GM21619 (cell line): Measurements from ENCODE around the gene TMEM240.
"Not testable (repeated sequence)": the region's sequence is repeated elsewhere in the genome, so short reads cannot be mapped to it uniquely, and the experiment has no call there.

ENCODE experiments used
- ATAC-seq: cut with Tn5 transposase; IDR thresholded peaks from one replicate; pipeline ENCODE4 v1.9.1; 2021; ENCODE audit not compliant: unreplicated experiment

Gene TMEM240

GRCh38 chr1:1557688-1558087, 17.3 kb upstream of the TMEM240 start:
- not testable (repeated sequence) for ATAC-seq

- ATAC-seq = not testable (repeated sequence)
Observed at GRCh38 chr1:1556961-1557360, 16.5 kb upstream of the TMEM240 start.

GRCh38 chr1:1556505-1556904, 16.1 kb upstream of the TMEM240 start:
- ATAC-seq = no peak

GRCh38 chr1:1554926-1555915, 14.8 kb upstream of the TMEM240 start:
- no peak for ATAC-seq

GRCh38 chr1:1554550-1554925, 14.1 kb upstream of the TMEM240 start:
- no peak for ATAC-seq

GRCh38 chr1:1553821-1554494, 13.5 kb upstream of the TMEM240 start:
- no peak for ATAC-seq

- no peak for ATAC-seq
Observed at GRCh38 chr1:1552263-1552639, 11.8 kb upstream of the TMEM240 start.

- no peak for ATAC-seq
Observed at GRCh38 chr1:1551524-1552262, 11.3 kb upstream of the TMEM240 start.

- ATAC-seq = no peak
Observed at GRCh38 chr1:1550591-1551432, 10.4 kb upstream of the TMEM240 start.

- no peak for ATAC-seq
Observed at GRCh38 chr1:1550087-1550486, 9.7 kb upstream of the TMEM240 start.

- ATAC-seq = no peak
Observed at GRCh38 chr1:1548591-1548990, 8.2 kb upstream of the TMEM240 start.

GRCh38 chr1:1547476-1547875, 7.1 kb upstream of the TMEM240 start:
- ATAC-seq = no peak

GRCh38 chr1:1547011-1547410, 6.6 kb upstream of the TMEM240 start:
- no peak for ATAC-seq

GRCh38 chr1:1545946-1546737, 5.7 kb upstream of the TMEM240 start:
- no peak for ATAC-seq

- ATAC-seq = no peak
Observed at GRCh38 chr1:1544544-1544943, 4.1 kb upstream of the TMEM240 start.

- ATAC-seq = no peak
Observed at GRCh38 chr1:1543706-1544099, 3.3 kb upstream of the TMEM240 start.

- ATAC-seq = no peak
Observed at GRCh38 chr1:1542766-1543705, 2.6 kb upstream of the TMEM240 start.

GRCh38 chr1:1541956-1542765, 1.7 kb upstream of the TMEM240 start:
- no peak for ATAC-seq
